Stimulated activated naive B cell treated with anti-CD40 and anti-IgM and Interleukin-4, amounts not matched to agents 10 μg/mL and 1 μg/mL and 100 μg/mL, for 72 hours (primary cell): ENCODE data around the gene ATP5PO.

Source experiments
- ATAC-seq, 2 donors: fragments of 150-1000 bp; cut with Tn5 transposase; replicated peaks; 2 replicates each; pipeline ENCODE4 v1.10.0; 2021; ENCODE audit warnings: moderate library complexity in 1 of 2
- DNase-seq: peaks from one replicate; pipeline ENCODE4 v3.0.0; 2021
- H3K27ac Mint-ChIP-seq: one replicate; pipeline ENCODE4 v1.8.0; 2022; ENCODE audit warnings: mild to moderate bottlenecking, mixed read lengths
- H3K27me3 Mint-ChIP-seq, 2 donors: one replicate each; pipeline ENCODE4 v1.8.0; 2022; ENCODE audit warnings: mixed read lengths in 2 of 2
- H3K36me3 Mint-ChIP-seq, 2 donors: one replicate each; pipeline ENCODE4 v1.8.0; 2022; ENCODE audit warnings: mixed read lengths in 2 of 2, mild to moderate bottlenecking in 1 of 2
- H3K4me1 Mint-ChIP-seq, 2 donors: one replicate each; pipeline ENCODE4 v1.8.0; 2022; ENCODE audit warnings: mixed read lengths in 2 of 2, mild to moderate bottlenecking in 1 of 2
- H3K4me3 Mint-ChIP-seq, 2 donors: one replicate each; pipeline ENCODE4 v1.8.0; 2022; ENCODE audit warnings: mild to moderate bottlenecking in 2 of 2, mixed read lengths in 2 of 2, moderate library complexity in 1 of 2
- H3K9me3 Mint-ChIP-seq, 2 donors: one replicate each; pipeline ENCODE4 v1.8.0; 2022; ENCODE audit warnings: mixed read lengths in 2 of 2, mild to moderate bottlenecking in 1 of 2

The ATP5PO gene

DNA sequence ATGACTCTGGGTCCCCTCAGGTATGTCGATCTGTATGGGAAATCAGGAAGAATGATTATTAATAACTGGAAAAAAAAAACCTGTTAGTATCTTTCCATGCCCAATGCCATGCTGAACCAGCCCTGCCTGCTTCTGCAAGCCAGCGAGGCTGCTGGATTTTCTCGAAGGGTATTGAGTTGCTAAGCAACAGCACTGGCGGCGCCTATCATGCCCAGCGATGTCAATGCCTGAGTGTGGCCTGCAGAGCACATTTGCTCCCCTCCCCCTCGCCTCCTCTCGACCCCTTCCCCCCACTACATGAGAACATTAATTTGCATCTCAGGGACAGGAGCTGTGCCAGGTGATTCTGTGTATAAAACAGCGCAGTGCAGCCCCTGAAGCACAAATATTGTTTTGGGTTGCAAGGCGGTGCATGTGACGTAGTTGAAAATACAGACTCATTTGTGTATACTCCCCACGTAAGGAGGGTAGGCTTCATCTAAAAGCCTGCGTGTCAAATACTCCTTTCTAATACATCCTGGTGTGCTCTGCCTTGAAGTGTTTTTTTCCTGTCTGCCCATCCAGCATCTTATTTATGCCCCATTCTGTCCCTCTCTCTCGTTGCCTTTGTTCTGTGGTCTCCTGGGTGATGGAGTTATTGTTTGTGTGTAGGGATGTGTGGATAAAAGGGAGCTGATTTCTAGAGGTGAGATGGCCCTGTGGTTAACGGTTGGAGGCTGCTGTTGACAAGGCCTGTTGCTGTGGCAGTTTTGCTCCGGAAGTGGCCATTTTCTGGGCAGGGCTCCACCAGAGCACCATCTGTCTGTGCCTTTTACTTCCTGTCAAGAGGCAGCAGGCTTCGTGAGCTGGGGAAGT, 32.7 kb upstream of the ATP5PO start:
- Mint-ChIP-seq H3K27ac (peak overlapping the region; percentile 94), H3K27me3 (no peaks in the 10 kb centered on the region), H3K9me3 (peaks cover 4 to 14% of the 10 kb centered on the region in 2 donors), H3K4me1 (peaks cover 42 to 58% of the 10 kb centered on the region in 2 donors), H3K4me3 (peak overlapping the region; percentile 71 to 77), H3K36me3 (no peaks in the 10 kb centered on the region)
- peak; percentile 47 to 57 for ATAC-seq
- peak; percentile 41 for DNase-seq

DNA sequence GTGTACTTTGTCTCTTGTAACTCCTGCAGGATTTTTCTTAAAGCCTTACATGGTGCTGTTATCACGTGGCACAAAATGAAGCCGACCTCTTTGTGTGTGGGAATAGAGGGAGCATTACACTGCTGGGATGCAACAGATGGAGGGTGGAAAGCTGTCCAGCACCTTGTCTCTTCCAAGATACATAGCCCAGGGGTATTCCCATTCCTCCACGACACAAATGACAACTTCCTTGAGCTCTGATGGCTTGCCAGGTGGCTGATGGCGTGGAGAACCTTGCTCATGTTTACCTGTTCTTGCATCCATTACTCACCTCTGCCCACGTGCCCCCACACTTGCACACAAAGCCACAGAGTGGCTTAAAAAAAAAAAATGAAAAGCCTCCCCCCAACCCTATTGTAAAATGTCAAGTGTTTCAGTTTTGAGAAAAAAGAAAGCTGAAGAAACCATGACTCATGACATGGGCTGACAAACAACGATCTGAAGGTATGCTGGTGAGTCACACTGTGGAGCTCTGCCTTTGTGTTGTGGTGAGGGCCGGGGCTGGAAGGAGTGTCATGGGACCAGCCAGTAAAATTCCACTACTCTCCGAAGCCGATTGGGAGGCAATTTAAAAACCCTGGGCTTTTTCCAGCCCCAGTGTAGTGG, 32.0 kb upstream of the ATP5PO start:
- ATAC-seq = peak; percentile 83 to 88

DNA sequence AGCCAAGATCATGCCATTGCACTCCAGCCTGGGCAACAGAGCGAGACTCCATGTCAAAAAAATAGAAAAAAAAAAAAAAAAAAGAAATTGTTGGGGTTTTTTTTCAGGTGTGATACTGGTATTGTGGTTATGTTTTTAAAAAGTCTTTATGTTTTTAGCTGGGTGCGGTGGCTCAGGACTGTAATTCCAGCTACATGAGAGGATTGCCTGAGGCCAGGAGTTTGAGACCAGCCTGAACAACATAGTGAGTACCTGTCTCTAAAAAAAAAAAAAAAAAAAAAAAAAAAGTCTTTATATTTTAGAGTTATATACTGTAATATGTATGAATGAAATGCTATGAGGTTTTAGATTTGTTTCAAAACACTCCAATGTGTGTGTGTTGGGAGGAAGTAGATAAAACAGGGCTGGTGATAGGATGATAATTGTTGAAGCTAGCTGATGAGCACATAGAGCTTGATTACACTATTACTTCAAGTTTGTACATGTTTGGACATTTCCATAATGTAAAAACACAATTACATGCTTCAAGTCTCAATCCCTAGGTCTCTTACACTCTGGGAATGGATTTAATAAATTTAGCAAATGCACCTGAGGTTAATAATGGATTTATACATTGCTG, 30.2 kb upstream of the ATP5PO start:
- Mint-ChIP-seq H3K4me3 (no peak overlapping the region), H3K27ac (no peak overlapping the region), H3K9me3 (peaks cover 4 to 14% of the 10 kb centered on the region in 2 donors), H3K4me1 (peaks cover 34 to 49% of the 10 kb centered on the region in 2 donors), H3K27me3 (no peaks in the 10 kb centered on the region), H3K36me3 (no peaks in the 10 kb centered on the region)
- no peak for ATAC-seq
- DNase-seq = no peak

More for the DNA sequence above, 32.0 kb upstream of the ATP5PO start:
- Mint-ChIP-seq H3K27me3 (no peaks in the 10 kb centered on the region), H3K4me3 (peak overlapping the region; percentile 69 to 77), H3K9me3 (peaks cover 4 to 14% of the 10 kb centered on the region in 2 donors), H3K27ac (peak overlapping the region; percentile 94), H3K4me1 (peaks cover 42 to 58% of the 10 kb centered on the region in 2 donors), H3K36me3 (no peaks in the 10 kb centered on the region)
- peak; percentile 68 for DNase-seq

- Mint-ChIP-seq H3K9me3 (peaks cover 2 to 10% of the 10 kb centered on the region in 2 donors), H3K27me3 (no peaks in the 10 kb centered on the region), H3K36me3 (no peaks in the 10 kb centered on the region), H3K27ac (no peak overlapping the region), H3K4me3 (no peak overlapping the region), H3K4me1 (peaks cover 27 to 45% of the 10 kb centered on the region in 2 donors)
- no peak for ATAC-seq
- DNase-seq = no peak
Observed at GRCh38 chr21:33944185-33944763, 28.7 kb upstream of the ATP5PO start.

DNA sequence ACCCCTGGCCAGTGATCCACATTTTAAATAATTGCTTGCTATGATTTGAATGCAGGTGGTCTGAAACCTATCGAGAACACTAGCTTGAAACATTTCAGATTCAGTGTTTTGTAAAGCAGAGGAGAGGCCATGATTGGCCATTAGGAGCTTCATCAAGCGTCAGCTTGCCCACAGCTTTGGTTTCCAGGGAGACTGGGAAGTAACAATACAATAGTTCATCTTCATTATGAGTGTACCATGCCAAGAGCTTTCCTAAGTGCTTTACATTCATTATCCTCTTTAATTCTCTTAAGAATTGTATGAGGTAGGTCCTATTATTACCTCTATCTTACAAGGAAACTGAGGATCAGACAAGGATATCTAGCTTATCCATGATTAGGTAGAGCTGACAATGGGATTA, 27.7 kb upstream of the ATP5PO start:
- ATAC-seq (no peak), DNase-seq (no peak)
- H3K9me3 Mint-ChIP-seq = peaks cover 0 to 10% of the 10 kb centered on the region in 2 donors
- H3K4me1 Mint-ChIP-seq = peaks cover 19 to 35% of the 10 kb centered on the region in 2 donors
- no peak overlapping the region for H3K4me3 Mint-ChIP-seq
- H3K27me3 Mint-ChIP-seq = no peaks in the 10 kb centered on the region
- no peak overlapping the region for H3K27ac Mint-ChIP-seq
- H3K36me3 Mint-ChIP-seq = no peaks in the 10 kb centered on the region

DNA sequence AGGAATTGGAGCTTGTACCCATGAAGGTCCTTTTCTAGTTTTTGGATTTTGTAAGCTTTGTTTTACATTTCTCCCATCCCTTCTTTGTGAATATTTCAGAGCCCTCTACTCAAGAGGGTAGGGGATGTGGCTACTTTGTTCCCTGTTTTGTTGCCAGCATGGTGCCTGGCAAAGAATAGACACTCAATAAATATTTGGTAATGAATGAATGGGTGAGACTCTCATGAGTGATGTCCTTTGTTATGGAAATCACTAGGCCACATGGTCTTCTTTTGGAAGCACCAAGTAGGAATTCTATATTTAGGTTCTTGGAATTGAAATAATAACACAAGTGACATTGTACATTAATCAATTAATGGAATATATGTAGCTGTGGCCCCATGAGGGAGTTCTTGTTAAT, 26.8 kb upstream of the ATP5PO start:
- Mint-ChIP-seq H3K9me3 (peaks cover 0 to 10% of the 10 kb centered on the region in 2 donors), H3K4me3 (no peak overlapping the region), H3K27me3 (no peaks in the 10 kb centered on the region), H3K27ac (no peak overlapping the region), H3K4me1 (peaks cover 13 to 26% of the 10 kb centered on the region in 2 donors), H3K36me3 (no peaks in the 10 kb centered on the region)
- no peak for DNase-seq
- no peak for ATAC-seq

DNA sequence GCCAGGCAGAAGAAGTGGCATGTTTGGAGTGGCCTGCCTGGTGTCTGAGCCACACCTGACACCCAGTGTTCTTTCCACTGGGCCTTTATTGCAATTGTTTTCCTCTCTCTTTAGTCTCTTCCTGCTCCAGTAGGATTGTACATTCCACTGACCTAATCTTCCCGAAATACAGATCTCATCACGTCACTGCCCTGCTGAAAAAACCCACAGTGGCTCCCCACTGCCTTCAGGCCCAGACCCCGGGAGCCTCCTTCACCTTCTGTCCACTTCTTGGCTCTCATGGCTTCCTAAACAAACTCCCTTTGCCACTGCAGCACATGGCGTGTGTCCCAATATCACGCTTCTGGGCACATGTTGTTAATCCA, 25.3 kb upstream of the ATP5PO start:
- Mint-ChIP-seq H3K27ac (no peak overlapping the region), H3K27me3 (no peaks in the 10 kb centered on the region), H3K36me3 (no peaks in the 10 kb centered on the region), H3K9me3 (peaks cover 0 to 10% of the 10 kb centered on the region in 2 donors), H3K4me1 (peaks cover 6 to 18% of the 10 kb centered on the region in 2 donors), H3K4me3 (no peak overlapping the region)
- no peak for ATAC-seq
- no peak for DNase-seq

DNA sequence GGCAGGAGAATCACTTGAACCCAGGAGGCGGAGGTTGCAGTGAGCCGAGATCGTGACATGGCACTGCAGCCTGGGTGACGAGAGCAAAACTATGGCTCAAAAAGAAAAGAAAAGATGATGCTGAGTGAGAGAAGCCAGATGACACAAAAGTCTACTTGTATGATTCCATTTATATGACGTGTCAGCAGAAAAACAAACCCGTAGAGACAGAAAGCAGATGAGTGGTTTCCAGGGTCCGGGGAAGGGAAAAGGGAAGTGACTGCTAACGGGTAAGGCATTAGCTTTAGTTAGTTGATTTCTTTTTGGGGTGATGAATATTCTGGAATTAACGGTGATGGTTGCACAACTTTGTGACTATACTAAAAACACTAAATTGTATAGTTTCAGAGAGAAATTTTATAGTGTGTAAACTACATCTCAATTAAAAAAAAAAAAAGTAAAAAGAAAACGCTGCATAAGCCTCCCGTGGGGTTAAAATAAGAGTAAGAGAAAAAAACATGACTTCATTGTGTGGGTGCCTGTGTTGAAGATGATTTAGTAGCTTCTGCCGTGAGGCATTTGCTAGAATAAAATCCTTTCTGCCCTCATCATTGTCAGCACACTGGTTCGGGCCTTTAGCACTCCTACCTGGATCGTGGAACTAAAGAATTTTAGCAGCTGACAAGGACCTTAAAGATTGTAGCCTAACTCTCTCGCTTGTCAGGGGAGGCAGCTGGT, 24.7 kb upstream of the ATP5PO start:
- peaks cover 6 to 18% of the 10 kb centered on the region in 2 donors for H3K4me1 Mint-ChIP-seq
- no peaks in the 10 kb centered on the region for H3K27me3 Mint-ChIP-seq
- peak; percentile 73 to 78 for ATAC-seq
- H3K9me3 Mint-ChIP-seq = peaks cover 0 to 10% of the 10 kb centered on the region in 2 donors
- no peak for DNase-seq
- H3K27ac Mint-ChIP-seq = no peak overlapping the region
- H3K4me3 Mint-ChIP-seq = no peak overlapping the region
- no peaks in the 10 kb centered on the region for H3K36me3 Mint-ChIP-seq

GRCh38 chr21:33939226-33939625, 23.6 kb upstream of the ATP5PO start:
- no peak for DNase-seq
- H3K9me3 Mint-ChIP-seq = peaks cover 0 to 2% of the 10 kb centered on the region in 2 donors
- peaks cover 6 to 18% of the 10 kb centered on the region in 2 donors for H3K4me1 Mint-ChIP-seq
- no peak for ATAC-seq
- H3K4me3 Mint-ChIP-seq = no peak overlapping the region
- H3K27me3 Mint-ChIP-seq = no peaks in the 10 kb centered on the region
- H3K27ac Mint-ChIP-seq = no peak overlapping the region
- H3K36me3 Mint-ChIP-seq = no peaks in the 10 kb centered on the region

DNA sequence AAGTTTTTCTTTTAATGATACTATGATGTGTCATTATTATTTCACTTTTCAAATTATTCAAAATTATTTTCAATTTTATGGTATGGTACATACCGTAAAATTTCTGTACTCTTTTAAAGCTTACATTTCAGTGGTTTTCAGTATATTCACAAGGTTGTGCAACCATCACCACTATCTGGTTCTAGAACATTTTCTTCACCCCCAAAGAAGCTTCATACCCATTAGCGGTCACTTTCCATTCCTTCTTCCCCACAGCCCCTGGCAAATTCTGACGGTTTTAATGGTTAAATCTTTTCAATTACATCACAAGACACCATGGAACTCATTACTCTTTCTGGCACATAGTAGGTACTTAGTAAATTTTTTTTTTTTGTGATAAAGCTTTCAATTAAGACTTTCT, 22.8 kb upstream of the ATP5PO start:
- H3K4me1 Mint-ChIP-seq = peaks cover 6 to 18% of the 10 kb centered on the region in 2 donors
- H3K36me3 Mint-ChIP-seq = no peaks in the 10 kb centered on the region
- DNase-seq = no peak
- ATAC-seq = no peak
- H3K27ac Mint-ChIP-seq = no peak overlapping the region
- no peak overlapping the region for H3K4me3 Mint-ChIP-seq
- H3K9me3 Mint-ChIP-seq = no peaks in the 10 kb centered on the region
- H3K27me3 Mint-ChIP-seq = no peaks in the 10 kb centered on the region

DNA sequence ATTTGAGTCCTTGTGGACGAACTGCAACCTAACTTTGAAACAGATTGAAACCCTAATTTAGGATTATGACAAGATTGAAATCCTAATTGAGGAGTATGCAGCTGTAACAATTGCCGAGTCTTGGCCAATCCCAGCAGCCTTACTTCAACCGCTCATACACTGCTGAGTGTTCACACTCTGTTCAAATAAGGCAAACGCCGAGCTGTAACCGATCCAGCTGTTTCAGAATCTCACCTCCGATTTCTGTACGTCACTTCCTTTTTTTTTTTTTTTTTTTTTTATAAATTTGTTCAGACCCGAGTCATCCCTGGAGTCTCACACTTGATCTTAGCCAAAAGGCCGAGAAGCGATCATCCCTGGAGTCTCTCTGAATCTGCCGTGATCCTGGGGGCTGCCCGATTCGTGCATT, 22.3 kb upstream of the ATP5PO start:
- Mint-ChIP-seq H3K4me3 (no peak overlapping the region), H3K4me1 (peaks cover 6 to 18% of the 10 kb centered on the region in 2 donors), H3K27me3 (no peaks in the 10 kb centered on the region), H3K27ac (no peak overlapping the region), H3K9me3 (no peaks in the 10 kb centered on the region), H3K36me3 (no peaks in the 10 kb centered on the region)
- no peak for DNase-seq
- ATAC-seq = peak; percentile 53 to 70

- Mint-ChIP-seq H3K36me3 (no peaks in the 10 kb centered on the region), H3K4me3 (no peak overlapping the region), H3K4me1 (peaks cover 10 to 25% of the 10 kb centered on the region in 2 donors), H3K27ac (peak overlapping the region; percentile 5), H3K27me3 (no peaks in the 10 kb centered on the region), H3K9me3 (no peaks in the 10 kb centered on the region)
- DNase-seq = no peak
- ATAC-seq = peak in 1 of 2 donors; percentile 16
Observed at GRCh38 chr21:33937146-33937545, 21.5 kb upstream of the ATP5PO start.

DNA sequence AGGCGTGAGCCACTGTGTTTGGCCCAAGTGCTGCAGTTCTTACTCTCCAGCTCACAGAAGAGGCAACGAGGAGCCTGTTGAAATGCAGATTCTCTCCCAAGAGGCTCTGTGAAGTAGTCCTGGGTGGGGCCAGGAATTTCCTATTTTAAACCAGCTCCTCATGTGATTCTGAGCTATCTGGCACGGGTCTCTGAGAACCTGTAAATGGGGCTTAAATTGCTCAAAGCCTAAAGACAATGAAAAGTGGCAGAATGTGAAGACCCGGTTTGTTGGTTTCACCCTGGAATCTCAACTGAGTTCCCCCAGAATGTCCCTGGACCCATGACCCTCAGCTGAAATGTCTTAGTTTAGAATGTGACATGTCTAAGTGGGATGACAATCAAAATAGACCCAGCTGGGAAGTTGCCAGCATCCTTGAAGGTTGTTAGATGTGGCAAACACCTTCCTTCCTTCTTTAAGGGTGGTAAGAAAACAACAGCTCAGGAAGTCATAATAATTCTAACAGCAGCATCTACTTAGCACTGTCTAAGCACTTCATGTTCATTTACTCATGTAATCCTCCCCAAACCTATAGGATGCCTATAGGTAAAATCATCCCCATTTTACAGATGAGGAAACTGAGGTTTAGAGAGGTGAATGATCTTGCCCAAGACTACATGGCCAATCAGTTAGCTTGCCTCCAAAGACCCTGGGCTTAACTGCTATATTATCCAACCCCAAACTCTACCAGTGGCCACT, 20.9 kb upstream of the ATP5PO start:
- H3K27me3 Mint-ChIP-seq = no peaks in the 10 kb centered on the region
- no peaks in the 10 kb centered on the region for H3K9me3 Mint-ChIP-seq
- no peak overlapping the region for H3K27ac Mint-ChIP-seq
- H3K4me1 Mint-ChIP-seq = peaks cover 15 to 32% of the 10 kb centered on the region in 2 donors
- H3K36me3 Mint-ChIP-seq = no peaks in the 10 kb centered on the region
- DNase-seq (no peak), ATAC-seq (no peak)
- H3K4me3 Mint-ChIP-seq = no peak overlapping the region
